HG03469 (cell line): ENCODE data around the gene WDR90.

Source experiments
- ATAC-seq: cut with Tn5 transposase; IDR thresholded peaks from one replicate; pipeline ENCODE4 v1.9.1; 2021; ENCODE audit warnings: mild to moderate bottlenecking, moderate library complexity, moderate number of reproducible peaks; ENCODE audit not compliant: unreplicated experiment

WDR90 gene

DNA sequence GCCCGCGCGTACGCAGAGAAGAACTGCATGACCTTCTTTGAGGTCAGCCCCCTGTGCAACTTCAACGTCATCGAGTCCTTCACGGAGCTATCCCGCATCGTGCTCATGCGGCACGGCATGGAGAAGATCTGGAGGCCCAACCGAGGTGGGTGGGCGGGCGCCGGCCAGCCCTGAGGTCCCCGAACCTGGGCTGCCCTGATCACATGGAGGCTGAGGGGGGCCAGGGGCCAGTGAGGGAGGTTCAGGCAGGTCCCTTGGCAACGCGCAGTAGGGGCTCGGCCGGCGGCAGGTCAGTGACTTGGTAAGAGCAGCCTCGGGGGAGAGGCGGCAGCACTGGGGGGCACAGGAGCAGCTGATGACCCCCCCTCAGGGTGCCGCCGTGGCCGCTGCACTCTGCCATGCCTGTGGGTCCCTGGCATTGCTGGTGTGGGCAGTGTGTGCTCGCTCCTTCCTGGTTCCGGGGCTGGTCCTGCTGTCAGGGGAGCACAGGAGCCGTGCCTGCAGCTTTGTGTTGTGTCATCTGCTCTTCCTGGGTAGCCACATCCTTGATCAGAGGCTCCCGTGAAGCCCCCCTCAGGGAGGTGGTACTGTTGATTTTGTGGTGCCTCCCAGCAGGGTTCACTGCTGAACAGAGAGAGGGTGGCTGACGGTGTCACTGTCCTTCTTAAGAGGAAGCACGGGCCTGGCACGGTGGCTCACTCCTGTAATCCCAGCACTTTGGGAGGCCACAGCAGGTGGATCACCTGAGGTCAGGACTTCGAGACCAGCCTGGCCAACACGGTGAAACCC lies 23.0 kb upstream of the WDR90 start:
- no peak for ATAC-seq

DNA sequence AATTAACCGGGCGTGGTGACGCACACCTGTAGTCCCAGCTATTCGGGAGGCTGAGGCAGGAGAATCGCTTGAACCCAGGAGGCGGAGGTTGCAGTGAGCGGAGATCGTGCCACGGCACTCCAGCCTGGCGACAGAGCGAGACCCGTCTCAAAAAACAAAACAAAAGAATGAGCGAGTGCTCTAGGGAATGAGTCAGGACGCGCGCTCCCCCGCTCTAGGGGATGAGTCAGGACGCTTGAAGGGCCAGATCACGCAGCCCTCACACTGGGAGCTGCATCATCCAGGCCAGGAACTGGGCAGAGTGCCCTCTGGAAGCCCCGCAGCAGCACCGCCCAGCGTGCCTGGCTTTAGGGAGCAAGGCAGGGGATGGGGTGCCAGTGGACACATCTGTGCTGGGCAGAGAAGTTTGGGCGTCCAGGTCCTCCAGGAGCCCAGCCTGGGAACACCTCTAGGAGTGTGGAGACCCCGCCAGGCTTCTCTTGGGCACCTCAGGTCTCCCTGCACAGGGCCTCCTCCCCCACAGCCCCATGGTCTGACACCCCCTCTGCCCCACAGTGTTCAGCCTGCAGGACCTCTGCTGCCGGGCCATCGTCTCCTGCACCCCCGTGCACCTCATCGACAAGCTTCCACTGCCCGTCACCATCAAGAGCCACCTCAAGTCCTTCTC lies 22.2 kb upstream of the WDR90 start:
- ATAC-seq = no peak

DNA sequence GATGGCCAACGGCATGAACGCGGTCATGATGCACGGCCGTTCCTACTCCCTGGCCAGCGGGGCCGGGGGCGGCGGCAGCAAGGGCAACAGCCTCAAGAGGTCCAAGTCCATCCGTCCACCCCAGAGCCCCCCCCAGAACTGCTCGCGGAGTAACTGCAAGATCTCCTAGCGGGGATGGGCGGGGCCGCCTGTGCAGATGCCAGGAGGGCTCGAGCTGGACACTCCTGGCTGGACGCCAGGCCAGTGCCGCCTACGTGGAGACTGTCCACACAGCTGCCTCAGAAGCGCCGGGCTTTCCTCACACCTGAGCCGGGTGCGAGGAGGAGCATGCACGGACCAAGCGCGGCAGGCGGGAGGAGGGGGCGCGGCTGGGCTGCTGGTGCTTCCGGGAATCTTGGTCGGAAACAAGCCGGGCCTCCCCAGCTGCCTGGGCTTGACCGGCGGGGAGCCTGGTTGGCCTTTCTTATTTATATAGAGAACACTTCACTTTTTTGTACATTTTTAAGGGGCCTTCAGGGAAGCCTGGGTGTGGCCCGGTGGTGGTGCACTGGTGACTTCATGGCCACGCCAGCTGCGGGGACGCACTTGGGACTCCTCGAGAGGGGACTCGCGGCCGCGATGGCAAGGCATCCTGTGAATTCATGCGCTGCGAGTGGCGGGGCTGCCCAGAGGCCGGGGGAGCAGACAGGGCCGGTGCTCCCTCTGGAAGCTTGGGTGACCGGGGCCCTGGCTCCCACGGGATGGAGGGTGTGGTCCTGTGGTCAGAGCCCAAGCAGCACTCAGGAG lies 21.5 kb upstream of the WDR90 start:
- ATAC-seq = no peak

DNA sequence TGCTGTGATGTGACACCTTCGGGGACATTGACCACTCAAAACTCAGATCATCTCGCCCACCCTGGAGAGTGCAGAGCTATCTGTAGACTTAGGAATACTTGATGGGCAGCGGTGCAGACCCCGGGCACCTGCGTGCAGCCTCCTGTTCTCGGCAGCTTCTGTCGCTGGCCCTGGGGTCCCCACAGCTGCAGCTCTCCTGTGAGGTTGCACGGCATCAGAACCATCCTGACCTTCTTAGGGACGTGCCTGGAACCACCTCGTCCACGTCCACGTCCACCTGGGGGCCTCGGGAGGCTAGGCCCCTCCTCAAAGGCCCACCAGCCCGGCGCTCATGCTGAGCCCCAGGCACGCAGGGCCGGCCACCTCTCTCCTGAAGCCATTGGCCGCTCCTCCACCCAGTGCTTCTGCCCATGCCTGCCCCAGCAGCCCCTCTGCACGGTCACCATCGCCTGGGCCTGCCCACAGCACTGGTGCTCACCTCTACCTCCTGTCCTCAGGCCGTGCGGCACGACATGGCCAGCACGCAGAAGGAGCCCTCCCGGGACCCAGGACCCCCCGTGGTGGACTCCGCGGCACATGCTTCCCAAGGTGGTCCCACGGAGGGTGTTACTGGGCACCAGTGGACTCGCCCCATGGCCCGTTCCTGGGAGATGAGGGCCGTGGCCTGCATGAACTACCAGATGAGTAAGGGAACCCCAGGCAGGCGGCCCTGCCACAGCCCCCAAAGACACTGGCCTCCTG lies 20.7 kb upstream of the WDR90 start:
- ATAC-seq = no peak

DNA sequence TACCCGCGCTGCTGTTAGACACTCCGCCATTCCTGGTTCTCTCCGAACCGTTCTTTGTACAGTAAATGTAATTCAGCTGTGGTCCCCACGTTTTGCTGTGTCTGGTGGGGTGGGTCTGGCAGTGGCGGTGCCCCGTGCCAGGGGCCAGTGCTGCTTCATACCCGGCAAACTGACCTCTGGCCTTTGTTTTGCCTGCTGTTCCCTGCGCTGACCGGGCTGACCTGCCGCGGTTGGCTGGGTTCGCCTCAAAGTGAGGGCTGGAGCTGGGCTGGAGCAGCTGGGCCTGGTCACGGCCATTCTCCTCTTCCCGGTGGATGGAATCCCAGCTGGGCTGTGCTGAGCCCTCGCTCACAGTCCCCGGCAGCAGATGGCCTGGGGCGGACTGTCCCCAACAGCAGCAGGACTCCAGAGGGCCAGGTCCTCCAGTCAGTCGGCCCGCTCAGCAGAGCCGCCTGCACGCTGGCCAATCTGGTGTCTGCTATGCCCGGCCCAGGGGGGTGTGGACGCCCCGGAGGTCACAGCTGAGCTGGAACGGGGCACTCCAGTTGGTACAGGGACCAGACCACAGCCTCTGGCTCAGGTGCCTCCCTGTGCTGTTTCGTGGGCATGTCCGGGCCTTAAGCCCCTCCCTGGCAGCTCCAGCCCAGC lies 19.9 kb upstream of the WDR90 start:
- ATAC-seq = no peak

DNA sequence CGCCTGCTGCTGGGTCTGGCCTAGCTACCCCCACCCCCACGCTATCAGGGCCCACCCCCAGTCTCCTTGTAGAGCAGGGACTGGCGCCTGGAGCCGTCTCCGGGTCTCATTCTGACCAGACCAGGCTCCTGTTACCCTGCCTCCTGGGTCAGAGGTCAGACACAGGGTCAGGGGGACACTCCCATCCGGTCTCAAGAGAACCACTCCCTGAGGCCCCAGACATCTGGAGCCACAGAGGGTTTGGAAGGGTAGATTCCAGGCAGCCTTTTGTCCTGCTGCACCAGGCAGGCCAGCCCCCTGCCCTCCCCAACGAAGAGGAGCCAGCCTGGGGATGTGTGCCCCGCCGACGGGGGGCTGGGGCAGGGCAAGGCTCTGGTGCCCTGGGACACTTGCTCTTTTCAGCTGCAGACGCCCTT lies 19.3 kb upstream of the WDR90 start:
- ATAC-seq = no peak

DNA sequence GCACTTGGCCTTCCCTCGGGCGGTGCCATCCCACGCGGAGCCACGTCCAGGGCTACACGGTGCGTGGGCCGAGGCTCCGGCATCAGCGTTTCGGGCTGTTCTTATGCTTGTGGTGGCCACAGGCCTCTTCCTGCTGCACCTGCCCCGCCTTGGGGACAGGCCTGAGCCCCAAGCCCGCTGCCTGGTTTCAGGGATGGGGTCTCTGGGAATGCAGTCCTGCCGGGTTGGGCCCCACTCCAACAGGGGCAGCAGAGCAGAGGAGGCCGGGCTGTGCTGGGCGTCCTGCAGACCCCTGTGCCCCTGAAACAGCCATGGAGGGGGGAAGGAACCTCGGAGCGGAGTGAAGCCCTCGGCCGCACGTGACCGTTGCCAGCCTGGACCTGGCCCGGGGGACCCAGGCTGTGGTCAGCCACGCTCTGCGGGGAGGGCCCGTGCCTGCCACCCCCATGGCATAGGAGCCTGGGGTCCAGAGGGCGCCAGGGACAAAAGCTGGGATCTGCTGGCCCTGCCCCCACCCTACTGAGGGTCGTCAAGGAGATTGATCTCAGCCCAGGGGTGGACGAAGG lies 18.8 kb upstream of the WDR90 start:
- ATAC-seq = no peak

DNA sequence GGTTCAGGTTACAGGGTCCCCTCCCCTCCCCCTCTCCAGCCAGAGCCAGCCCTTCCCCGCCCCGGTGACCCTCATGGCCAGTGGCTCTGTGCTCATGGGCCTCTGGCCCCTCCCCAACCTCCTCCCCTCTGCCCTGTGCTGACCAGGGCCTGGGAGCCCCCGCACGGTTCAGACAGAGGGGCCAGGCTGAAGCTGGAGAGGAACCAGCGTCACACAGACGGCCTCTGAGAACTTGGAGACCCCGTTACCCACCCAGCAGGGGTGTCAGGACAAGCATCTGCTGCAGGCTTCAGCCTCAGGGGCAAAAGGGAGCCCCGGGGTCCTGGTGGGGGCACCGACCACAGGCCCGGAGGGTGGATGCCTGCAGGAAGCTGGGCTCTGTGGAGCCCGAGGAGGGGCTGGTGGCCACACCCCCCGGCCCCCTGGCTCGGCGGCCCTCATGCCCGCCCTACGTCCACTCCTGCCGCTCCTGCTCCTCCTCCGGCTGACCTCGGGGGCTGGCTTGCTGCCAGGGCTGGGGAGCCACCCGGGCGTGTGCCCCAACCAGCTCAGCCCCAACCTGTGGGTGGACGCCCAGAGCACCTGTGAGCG lies 18.3 kb upstream of the WDR90 start, which contains the start of gene WFIKKN1:
Gene WFIKKN1 (plus strand): TSS at position 171 of the 591 bp plus-strand sequence. CDS start 269 bp downstream, at position 440.
- ATAC-seq = no peak

DNA sequence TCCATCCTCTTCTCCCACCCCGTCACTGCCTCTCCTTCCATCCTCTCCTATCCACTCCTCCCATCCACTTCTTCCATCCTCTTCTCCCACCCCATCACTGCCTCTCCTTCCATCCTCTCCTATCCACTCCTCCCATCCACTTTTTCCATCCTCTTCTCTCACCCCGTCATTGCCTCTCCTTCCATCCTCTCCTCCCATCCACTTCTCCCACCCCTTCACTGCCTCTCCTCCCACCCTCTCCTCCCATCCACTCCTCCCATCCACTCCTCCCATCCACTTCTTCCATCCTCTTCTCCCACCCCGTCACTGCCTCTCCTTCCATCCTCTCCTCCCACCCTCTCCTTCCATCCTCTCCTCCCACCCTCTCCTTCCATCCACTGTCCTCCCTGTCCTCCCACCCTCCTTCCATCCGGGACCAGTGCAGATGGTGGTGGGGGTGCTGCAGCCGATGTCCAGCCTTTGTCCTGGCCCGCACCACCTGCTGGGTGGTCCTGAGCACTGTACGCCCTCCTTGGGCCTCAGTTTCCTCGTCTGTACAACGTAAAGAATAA lies 17.3 kb upstream of the WDR90 start:
- no peak for ATAC-seq

DNA sequence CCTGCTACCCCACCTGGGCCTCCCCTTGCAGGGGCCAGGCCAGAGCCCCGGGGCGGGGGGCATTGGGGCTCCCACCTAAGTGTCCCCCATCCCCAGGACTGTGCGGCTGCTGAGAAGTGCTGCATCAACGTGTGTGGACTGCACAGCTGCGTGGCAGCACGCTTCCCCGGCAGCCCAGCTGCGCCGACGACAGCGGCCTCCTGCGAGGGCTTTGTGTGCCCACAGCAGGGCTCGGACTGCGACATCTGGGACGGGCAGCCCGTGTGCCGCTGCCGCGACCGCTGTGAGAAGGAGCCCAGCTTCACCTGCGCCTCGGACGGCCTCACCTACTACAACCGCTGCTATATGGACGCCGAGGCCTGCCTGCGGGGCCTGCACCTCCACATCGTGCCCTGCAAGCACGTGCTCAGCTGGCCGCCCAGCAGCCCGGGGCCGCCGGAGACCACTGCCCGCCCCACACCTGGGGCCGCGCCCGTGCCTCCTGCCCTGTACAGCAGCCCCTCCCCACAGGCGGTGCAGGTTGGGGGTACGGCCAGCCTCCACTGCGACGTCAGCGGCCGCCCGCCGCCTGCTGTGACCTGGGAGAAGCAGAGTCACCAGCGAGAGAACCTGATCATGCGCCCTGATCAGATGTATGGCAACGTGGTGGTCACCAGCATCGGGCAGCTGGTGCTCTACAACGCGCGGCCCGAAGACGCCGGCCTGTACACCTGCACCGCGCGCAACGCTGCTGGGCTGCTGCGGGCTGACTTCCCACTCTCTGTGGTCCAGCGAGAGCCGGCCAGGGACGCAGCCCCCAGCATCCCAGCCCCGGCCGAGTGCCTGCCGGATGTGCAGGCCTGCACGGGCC lies 16.5 kb upstream of the WDR90 start:
- no peak for ATAC-seq

DNA sequence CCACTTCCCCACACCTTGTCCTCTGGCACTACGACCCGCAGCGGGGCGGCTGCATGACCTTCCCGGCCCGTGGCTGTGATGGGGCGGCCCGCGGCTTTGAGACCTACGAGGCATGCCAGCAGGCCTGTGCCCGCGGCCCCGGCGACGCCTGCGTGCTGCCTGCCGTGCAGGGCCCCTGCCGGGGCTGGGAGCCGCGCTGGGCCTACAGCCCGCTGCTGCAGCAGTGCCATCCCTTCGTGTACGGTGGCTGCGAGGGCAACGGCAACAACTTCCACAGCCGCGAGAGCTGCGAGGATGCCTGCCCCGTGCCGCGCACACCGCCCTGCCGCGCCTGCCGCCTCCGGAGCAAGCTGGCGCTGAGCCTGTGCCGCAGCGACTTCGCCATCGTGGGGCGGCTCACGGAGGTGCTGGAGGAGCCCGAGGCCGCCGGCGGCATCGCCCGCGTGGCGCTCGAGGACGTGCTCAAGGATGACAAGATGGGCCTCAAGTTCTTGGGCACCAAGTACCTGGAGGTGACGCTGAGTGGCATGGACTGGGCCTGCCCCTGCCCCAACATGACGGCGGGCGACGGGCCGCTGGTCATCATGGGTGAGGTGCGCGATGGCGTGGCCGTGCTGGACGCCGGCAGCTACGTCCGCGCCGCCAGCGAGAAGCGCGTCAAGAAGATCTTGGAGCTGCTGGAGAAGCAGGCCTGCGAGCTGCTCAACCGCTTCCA lies 15.7 kb upstream of the WDR90 start:
- no peak for ATAC-seq

DNA sequence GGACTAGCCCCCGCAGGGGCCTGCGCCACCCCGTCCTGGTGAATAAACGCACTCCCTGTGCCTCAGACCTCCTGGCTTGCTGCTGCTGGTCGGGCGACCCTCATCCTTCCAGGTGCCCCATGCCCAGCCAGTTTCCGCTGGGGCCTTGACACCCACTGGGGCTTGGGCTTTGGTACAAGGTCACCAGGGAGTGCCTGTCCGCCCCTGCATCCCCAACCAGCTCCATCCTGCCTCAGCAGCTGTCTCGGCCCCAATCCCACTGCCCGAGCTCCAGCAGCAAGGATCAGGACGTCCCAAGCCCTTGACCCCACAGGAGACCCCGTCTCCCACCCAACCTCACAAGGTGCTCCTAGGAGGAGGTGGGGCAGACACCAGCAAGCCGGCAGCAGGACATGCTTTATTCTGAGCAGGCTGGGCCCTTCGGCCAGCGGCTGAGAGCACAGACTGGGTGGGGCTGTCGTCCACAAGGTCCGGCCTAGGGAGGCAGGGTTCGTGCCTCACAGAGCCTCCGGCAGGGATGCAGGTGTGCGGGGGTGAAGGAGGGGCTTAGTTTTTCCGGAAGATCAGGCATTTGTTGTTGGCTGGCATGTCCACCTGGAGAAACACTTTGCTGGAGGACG lies 15.0 kb upstream of the WDR90 start:
- no peak for ATAC-seq

DNA sequence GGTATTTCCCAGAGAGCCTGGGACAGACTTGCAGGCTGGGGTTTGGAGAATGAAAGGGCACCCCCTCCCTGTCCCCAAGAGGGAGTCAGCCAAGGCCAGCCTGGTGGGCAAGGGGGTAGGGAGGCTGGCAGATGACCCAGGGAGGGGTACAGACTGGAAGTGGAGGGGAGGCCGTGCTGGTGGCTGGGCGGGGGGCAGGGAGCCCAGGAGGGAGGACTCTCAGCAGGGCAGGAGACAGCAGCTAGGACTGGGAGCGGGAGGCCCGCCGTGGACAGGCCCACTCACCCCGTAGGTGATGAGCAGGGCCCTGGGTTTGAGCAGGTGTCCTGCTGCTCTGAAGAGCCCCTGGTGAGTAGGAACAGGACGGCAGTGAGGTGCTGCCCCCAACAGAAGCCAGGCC lies 14.2 kb upstream of the WDR90 start:
- ATAC-seq = no peak

DNA sequence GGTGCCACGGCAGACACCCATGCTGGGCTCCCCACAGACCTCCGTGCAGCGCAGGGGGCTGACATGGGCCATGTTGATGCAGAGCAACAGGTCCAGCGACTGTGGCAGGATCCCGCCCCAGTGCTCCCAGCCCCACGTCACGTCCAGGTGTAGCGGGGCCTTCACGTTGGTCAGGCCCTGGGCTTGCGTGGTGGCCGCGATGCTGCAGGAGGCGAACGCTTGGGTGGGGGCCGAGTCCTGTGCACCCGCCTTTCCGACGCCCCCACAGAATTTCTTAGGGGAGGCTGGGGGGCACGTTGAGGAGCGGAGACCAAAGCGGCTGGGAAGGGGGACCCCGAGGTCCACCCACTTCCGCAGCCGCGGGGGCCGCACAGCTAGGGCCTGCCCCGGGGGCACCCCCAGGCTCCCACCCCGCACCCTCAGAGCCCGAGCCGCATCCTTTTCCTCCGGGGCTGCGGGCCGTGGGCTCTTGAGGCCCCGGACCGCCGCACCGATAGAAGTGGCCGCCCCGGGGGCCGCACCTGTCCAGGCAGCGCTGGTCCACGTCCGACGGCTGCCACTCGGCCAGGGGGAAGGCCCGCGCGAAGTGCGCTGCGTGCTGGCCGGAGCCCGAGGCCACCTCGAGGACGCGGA lies 13.5 kb upstream of the WDR90 start:
- ATAC-seq = no peak

DNA sequence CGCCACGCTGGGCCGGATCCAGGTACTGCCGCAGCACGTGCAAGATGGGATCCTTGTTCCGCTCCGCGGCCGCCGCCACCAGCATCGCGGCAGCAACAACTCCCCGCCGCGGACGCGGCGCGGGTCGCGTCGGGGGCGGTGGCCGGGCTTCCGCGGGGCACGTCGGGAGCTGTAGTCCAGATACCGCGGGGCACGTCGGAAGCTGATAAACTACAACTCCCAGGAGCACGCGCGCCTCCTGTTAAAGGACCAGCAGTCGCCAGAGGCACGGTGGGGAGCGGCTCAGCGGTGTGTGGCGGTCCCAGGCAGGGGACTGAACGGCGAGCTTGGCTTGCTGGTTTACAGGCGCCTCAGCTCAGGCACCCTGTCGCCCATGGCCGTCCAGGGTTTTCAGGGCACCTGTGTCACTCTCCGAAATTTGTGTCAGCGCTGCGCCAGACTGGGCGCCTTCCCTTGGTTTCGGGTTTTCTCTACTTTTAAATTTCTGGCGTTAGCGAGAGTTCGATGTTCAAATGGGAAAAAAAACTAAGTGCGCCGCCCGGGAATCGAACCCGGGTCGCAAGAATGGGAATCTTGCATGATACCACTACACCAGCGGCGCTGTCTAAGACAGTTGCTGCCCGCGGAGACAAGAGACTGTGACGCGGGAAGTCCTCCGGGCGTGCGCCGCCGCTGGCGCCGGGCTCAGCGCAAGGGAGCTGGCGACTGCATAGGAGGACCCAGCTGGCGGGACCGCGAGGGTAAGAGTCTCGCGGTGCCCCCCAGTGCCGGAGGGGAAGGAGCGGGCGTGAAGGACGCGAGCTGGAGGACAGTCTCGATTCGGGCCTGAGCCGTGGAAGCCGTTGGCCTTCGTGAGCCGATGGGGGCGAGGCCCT lies 12.7 kb upstream of the WDR90 start, which contains the start of gene METTL26:
Gene METTL26 (minus strand): TSS at position 100 of the 875 bp plus-strand sequence. CDS start 15 bp downstream, at position 85.
- ATAC-seq = peak; percentile 45
